Measurements from ENCODE around the gene PPP3CB. TPM values are rescaled to one million over a fixed set of nuclear protein-coding genes. Genes with fewer than 3 reads are reported as not detected.

Gene PPP3CB
- total and polyA plus RNA-seq, 12 donors = 34.4 to 78.6 (median 64.1) TPM

- H3K27me3 ChIP-seq = no peaks in the 10 kb centered on the region
- TF ChIP-seq CTCF (IDR thresholded peaks at IDR 0.05) = no peak
- H3K36me3 ChIP-seq = peaks cover 0 to 41% (median 14%) of the 10 kb centered on the region in 9 donors
- ATAC-seq (no peak), DNase-seq (no peak)
- no peaks in the 10 kb centered on the region for H3K9me3 ChIP-seq
- H3K4me3 ChIP-seq = no peak overlapping the region
- H3K4me1 ChIP-seq = peaks cover 0 to 8% (median 0%) of the 10 kb centered on the region in 9 donors
- intact Hi-C loops (cut with DNase I) = no loop called here
- H3K27ac ChIP-seq = no peak overlapping the region
Observed at GRCh38 chr10:73506074-73506473, 10.2 kb upstream of the PPP3CB start.

- Histone ChIP-seq H3K36me3 (peaks cover 0 to 61% (median 30%) of the 10 kb centered on the region in 9 donors), H3K4me3 (no peak overlapping the region), H3K27me3 (no peaks in the 10 kb centered on the region), H3K27ac (no peak overlapping the region), H3K9me3 (no peaks in the 10 kb centered on the region), H3K4me1 (peaks cover 0 to 11% (median 0%) of the 10 kb centered on the region in 9 donors)
- no peak for TF ChIP-seq CTCF (IDR thresholded peaks at IDR 0.05)
- DNase-seq (no peak), ATAC-seq (no peak)
- intact Hi-C loops (cut with DNase I) = no loop called here
- WGBS, 2 donors = 96 to 99% methylated on average over 1 of the region's 1 CpG
Observed at GRCh38 chr10:73503037-73503436, 7.2 kb upstream of the PPP3CB start.

GRCh38 chr10:73501651-73502050 is 5.8 kb upstream of the PPP3CB start:
- intact Hi-C loops (cut with DNase I) = no loop called here
- no peaks in the 10 kb centered on the region for H3K9me3 ChIP-seq
- DNase-seq (no peak), ATAC-seq (no peak)
- H3K27ac ChIP-seq = no peak overlapping the region
- H3K4me1 ChIP-seq = peaks cover 1 to 16% (median 5%) of the 10 kb centered on the region in 9 donors
- H3K27me3 ChIP-seq = no peaks in the 10 kb centered on the region
- TF ChIP-seq CTCF (IDR thresholded peaks at IDR 0.05) = no peak
- no peak overlapping the region for H3K4me3 ChIP-seq
- peaks cover 0 to 61% (median 30%) of the 10 kb centered on the region in 9 donors for H3K36me3 ChIP-seq

- H3K9me3 ChIP-seq = no peaks in the 10 kb centered on the region
- intact Hi-C loops (cut with DNase I) = loop anchor here in 2 of 10 donors (5.0 to 10.0 kb wide), 2 partner anchors 243 to 245 kb away; partner anchors contain the start of gene MRPS16 (in 2 of the 2)
- ATAC-seq (no peak), DNase-seq (no peak)
- 90 to 94% methylated on average over 2 of the region's 2 CpGs for WGBS, 2 donors
- no peak for TF ChIP-seq CTCF (IDR thresholded peaks at IDR 0.05)
- H3K27ac ChIP-seq = peak overlapping the region in 1 of 10 donors; percentile 2
- peaks cover 0 to 34% (median 16%) of the 10 kb centered on the region in 9 donors for H3K36me3 ChIP-seq
- H3K4me1 ChIP-seq = peaks cover 7 to 44% (median 32%) of the 10 kb centered on the region in 9 donors
- H3K4me3 ChIP-seq = no peak overlapping the region
- H3K27me3 ChIP-seq = no peaks in the 10 kb centered on the region
Observed at GRCh38 chr10:73497623-73498022, 1.8 kb upstream of the PPP3CB start.

Data from heart right ventricle (tissue), 16 donors.